HG03439 (cell line): ENCODE measurements around the gene TMC5.

Source experiments
- ATAC-seq: cut with Tn5 transposase; IDR thresholded peaks from one replicate; pipeline ENCODE4 v1.9.1; 2021; ENCODE audit warnings: mild to moderate bottlenecking, moderate library complexity; ENCODE audit not compliant: unreplicated experiment

Gene TMC5

DNA sequence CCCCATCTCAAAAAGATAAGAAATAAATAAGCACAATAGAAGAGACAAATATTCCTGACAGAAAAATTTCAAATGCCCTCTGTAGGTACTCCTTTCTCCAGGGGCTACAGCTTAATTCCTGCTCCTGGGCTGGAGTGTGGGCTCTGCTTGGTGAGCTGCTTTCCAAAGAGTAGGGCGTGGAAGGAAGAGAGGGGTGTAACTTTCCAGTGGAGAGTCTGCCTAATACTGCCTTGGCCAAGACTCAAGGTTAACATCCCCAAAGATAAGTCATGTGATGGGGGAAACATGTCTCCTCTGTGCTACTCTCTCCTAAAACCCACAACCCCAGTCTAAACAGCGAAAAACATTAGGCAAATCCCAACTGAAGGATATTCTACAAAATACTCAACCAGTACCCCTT is 42.7 kb downstream of the TMC5 start:
- ATAC-seq: no peak

DNA sequence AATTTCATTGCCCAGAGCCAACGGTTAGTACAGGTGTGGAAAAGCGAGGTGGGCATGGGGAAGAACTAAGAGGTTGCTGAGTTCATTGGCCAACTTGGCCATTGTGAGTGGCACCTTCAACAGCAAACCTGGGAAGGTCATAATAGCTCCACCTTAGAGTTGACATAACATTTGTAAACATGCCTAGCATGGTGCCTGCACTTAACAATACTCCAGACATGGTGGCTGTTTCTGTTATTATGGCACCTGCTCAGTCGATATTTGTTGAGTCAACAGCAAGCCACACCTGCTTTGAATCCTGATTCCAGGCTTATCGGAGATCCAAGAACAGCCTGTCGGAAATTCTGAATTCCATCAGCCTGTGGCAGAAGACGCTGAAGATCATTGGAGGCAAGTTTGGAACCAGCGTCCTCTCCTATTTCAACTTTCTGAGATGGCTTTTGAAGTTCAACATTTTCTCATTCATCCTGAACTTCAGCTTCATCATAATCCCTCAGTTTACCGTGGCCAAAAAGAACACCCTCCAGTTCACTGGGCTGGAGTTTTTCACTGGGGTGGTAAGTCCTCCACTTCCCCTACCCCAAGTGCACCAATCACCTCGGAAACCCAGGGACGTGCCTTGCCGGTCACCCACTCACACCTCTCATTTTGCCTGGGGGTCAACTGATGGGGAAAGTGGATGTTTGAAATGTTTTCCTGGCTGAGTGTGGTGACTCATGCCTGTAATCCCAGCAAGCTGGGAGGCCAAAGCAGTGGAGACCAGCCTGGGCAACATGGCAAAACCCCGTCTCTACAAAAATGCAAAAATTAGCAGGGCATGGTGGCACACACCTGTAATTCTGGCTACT is 46.0 kb downstream of the TMC5 start:
- no peak for ATAC-seq

DNA sequence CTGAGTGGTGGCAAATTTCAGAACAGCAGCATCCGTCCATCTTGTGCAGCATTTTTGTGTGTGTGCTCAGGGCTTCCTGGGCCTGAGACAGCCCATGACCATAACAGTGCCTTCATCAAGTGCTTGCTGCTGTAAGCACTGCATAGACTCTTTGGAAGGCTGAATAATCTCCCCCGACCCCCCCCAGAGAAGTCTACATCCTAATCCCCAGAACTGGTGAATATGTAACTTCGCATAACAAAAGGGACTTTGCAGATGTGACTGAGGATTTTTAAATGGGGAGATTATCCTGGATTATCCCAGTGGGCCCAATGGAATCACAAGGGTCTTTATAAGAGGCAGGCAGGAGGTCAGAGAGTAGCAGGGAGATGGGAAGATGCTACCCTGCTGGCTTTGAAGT is 50.6 kb downstream of the TMC5 start:
- ATAC-seq: no peak

DNA sequence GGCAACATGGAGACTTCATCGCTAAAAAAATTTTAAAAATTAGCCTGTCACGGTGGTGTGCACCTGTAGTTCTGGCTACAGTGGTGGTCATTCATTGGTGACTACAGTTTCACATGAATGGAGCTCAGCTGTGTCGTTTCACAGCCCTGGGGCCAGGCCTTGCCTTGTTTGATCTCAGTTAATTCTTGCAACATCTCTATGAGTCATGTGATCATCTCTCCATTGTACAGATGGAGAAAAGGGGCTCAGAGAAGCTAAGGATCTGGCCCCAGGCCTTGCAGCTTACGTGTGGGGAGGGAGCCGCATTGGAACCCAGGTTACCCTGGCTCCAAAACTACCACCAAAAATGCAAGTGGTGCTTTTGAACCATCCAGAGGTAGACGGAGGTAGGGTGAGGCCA is 54.8 kb downstream of the TMC5 start:
- ATAC-seq: no peak

DNA sequence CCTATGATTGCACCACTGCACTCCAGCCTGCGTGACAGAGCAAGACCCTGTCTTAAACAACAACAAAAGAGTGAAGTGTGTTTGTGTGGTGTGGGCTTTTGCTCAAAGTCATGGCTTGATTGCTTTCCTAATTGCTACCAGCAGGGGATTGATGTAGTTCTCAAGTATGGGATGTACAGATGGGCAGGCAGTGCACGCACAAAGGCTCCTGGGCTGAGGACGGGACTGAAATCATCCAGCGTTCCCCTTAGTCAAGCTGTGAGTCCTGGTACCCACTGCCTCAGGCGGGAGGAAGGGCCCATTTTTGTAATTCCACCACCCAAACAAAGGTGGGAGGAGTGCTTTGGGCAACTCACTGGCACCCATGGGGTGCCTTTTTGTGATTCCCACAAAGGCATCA is 56.9 kb downstream of the TMC5 start:
- ATAC-seq: no peak

DNA sequence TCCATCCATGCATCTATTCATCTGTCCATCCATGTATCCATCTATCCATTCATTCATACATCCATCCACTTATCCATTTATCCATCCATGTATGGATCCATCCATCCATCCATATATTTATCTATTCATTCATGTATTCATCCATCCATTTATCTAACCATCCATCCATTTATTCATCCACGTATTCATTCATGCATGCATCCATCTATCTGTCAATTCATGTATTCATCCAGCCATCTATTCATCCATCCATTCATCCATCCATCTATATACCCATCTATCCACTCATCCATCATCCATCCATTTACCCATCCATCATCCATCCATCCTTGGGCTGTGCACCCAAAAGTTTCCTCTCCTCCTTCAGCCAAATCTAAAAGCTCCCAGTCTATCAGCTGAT is 60.8 kb downstream of the TMC5 start:
- no peak for ATAC-seq

DNA sequence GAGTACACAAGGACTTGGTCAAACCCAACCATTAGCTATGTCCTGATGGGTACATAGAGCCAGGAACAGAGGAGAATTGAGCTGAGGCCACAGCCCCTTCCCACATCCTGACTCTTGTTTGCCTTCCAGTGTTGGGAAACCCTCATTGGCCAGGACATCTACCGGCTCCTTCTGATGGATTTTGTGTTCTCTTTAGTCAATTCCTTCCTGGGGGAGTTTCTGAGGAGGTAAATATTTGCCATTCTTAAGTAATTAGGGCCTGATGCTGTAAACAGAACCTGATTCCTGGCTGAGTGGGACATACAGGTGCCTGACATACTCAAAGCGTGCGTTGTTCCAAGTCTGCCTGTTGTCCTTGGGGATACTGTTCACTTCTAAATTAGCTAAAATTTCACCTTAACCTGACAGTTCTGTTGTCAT is 61.6 kb downstream of the TMC5 start:
- ATAC-seq: no peak

DNA sequence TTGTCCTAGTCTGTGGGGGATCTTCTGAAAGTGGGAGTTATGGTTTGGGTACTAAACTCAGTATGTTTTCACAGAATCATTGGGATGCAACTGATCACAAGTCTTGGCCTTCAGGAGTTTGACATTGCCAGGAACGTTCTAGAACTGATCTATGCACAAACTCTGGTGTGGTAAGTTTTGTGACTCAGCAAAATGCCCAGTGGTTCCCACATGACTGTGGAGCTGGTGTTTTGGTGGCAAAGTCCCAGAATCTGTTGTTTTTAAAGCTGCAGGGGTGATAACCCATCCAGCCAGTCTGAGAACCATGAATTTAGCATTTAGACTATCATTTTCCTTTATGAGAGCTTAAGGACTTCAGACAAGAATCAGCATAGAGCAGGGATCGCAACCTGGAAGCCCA is 63.6 kb downstream of the TMC5 start:
- no peak for ATAC-seq

DNA sequence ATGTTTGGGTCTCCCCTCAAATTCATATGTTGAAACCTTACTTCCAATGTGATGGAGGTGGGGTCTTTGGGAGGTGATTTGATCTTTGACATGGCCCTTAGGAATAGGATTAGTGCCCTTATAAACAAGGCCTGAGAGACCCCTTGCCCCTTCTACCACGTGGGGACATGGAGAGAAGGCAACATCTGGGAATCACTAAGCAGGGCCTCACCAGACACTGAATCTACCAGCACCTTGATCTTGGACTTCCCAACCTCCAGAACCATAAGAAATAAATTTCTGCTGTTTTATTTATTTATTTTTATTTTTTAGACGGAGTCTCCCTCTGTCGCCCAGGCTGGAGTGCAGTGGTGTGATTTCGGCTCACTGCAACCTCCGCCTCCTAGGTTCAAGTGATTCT is 64.1 kb downstream of the TMC5 start:
- ATAC-seq: no peak

DNA sequence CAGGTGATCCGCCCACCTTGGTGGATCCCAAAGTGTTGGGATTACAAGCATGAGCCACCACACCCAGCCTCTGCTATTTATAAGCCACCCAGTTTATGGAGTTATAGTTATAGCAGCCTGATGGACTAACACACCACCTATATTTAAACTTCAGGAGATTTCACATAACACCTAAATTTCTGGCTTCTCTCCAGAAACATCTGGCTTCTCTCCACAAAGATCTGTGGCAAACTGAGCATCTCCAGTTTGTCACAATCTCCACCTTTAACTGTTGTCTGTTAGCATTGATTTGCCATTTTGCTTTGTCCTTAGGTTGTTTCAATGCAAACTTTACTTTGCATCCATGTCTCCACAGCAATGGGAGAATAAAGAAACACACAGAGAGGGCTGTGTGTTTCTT is 64.6 kb downstream of the TMC5 start:
- no peak for ATAC-seq

DNA sequence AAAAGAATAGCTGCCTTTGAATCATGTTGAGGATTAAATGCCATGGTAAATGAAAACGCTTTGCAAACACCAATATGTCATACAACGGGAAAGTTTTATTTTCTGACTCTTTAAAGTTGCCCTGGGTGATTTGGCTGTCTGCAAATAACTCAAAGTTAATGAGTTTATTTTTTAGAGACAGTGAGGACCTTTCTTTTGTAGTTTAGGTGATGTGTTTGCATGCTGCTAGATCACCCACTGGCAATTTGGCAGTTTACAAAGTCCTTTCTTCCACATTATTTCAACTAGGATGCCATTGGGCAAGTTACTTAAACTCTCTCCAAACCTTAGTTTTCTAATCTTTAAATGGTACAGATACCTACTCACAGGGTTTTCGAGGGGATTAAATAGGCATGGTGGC is 66.4 kb downstream of the TMC5 start:
- ATAC-seq: no peak

DNA sequence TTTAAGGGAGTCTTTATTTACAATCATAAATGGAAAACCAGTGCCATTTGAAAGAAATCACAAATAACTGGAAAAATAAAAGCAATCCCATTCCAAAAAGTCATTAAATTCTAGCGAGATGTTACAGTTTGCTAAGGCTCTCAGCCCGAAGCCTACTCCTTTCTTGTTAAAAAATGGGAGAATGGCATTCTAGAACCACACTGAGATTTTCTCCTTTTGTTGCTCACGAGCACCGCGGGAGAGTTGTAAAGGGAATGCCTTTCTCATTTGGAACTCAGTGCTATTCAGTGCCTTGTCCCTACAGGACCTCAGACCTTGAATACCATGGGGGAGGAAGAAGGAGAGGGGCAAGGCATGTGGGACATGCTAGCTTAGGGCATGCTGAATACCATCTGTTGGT is 67.9 kb downstream of the TMC5 start:
- ATAC-seq: no peak

DNA sequence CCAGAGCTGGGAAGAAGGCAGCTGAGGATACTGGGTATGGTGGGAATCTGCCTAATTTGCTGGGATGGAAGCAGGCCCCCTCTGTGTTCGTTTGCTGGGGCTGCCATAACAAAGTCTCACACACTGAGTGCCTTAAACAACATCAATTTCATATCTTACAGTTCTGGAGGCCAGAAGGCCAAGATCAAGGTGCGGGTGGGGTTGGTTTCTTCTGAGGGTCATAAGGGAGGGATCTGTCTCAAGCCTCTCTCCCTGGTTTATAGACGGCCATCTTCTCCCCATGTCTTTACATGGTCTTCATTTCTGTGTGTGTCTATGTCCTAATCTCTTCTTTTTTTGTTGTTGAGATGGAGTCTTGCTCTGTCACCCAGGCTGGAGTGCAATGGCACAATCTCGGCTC is 68.4 kb downstream of the TMC5 start:
- ATAC-seq: no peak

DNA sequence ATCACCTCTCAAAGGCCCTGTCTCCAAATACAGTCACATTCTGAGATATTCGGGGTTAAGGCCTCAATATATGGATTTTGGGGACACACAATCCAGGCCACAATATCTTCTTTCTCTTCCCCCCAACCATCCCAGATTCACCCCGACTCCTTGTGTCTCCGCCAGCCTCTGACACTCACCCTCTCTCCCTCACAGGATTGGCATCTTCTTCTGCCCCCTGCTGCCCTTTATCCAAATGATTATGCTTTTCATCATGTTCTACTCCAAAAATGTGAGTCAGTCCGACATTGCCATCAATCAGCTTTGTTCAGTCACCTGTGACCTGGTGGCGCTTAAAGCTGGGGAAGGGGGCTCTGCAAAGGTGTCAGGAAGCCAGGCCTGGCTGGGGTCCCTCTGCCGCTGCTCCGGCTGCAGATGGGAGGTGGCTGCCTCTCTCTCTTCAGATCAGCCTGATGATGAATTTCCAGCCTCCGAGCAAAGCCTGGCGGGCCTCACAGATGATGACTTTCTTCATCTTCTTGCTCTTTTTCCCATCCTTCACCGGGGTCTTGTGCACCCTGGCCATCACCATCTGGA is 69.2 kb downstream of the TMC5 start:
- no peak for ATAC-seq

DNA sequence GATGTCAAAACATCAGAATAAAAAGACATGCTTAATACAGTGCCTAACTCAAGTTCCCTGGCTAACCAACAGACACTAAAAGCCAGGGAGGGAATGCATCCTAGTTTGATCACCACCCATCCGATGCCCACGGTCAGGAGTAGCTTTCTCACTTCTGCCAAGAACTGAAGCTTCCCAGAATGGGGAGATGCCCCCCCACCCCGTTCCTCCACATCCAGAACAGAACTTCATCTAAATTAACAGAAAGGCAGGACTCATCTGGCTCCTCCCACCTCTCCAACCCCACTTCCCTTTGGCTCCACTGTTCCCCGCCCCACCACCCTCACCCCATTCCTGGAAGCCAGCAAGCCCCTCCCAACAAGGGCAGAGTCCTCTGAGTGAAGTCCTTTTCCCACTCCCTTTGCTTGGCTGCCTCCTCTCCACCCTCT is 70.5 kb downstream of the TMC5 start:
- no peak for ATAC-seq

DNA sequence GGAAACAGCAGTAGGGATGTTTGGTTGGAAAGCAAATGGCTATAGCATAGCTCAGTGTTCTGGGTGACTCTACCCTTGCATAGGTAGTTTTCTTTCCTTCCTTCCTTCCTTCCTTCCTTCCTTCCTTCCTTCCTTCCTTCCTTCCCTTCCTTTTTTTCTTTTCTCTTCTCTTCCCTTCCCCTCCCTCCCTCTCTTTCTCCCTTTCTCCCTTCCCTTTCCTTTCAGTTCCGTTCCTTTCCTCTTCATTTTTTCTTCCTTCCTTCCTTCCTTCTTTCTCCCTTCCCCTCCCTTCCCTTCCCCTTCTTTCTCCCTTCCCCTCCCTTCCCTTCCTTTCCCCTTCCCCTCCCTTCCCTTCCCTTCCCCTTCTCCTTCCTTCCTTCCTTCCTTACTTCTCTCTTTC is 72.9 kb downstream of the TMC5 start:
- no peak for ATAC-seq

DNA sequence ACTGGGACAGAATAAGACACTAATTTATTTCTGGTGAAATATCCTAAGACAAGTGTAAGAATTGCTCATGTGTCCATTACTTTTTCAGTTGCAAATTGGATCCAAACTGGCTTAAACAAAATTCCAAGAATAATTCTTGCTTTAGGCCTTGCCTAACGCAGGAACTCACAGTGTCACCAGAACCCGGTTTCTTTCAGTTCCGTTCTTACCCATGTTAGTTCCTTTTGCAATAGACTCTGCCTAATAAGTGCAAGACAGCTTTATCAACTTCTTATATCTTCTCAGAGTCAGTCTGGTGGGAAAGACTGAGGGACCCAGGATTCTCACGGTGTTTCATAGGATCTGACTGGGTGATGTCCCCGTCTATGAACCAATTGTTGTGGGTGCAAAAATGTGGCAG is 79.5 kb downstream of the TMC5 start:
- no peak for ATAC-seq

DNA sequence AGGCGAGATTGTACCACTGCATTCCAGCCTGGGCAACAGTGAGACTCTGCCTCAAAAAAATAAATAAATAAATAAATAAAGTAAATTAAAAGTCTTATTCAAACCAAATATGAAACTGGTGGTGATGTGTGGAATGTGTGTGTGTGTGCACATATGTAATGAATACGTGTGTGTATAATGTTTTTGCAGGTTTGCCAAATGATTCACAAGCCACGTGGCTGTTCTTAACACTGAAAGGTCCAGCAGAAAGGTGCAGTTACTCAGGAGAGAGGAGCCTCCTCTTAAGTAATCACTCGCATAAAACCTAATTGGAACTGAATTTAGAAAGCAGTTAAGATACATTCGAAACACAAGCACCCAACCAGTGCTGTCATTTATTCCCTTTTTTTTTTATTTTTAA is 81.3 kb downstream of the TMC5 start:
- no peak for ATAC-seq

DNA sequence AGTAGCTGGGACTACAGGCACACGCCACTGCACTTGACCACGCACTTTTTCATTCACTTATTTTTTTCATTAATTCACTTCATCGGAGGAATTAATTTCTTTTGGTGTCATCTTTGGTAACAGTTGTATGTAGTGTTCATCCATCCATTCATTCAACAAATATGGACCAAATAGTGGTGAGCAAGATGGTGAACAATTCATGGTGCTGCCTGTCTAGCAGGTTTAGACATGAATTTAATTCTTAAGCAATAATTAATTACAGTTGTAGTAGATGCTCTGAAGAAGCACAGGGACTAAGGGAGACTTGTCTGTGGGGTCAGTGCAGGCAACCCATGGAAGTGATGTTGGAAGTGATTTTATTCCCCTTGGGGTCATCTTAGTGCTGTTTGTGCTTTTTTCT is 81.8 kb downstream of the TMC5 start:
- ATAC-seq: no peak

DNA sequence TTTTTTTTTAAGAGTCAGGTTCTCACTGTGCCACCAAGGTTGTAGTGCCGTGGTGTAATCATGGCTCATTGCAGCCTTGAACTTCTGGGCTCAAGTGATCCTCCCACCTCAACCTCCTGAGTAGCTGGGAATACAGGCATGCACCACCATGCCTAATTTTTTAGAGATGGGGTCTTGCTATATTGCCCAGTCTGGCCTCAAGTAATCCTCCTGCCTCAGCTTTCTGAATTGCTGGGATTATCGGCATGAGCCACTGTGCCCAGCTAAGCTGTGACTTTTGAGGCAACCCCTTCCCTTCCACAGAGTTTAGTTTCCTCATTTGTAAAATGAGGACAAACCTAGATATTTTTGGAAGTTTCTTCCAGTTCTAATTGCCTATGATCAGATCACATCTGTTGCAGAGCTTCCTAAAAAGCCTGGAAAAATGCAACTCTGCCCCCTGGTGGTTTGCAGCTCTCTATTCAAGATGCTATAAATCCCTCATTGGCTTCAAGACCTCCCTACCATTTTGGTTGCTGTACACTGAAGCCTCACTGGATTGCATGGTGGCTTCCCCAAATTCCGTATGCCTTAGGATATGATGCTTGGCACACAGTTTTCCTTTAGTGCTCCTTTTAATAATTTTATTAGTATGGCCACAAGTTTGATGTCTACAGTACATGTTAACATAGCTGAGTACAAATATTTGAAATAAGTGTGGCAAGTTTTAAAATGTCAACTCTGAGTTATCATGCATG is 84.9 kb downstream of the TMC5 start:
- no peak for ATAC-seq

DNA sequence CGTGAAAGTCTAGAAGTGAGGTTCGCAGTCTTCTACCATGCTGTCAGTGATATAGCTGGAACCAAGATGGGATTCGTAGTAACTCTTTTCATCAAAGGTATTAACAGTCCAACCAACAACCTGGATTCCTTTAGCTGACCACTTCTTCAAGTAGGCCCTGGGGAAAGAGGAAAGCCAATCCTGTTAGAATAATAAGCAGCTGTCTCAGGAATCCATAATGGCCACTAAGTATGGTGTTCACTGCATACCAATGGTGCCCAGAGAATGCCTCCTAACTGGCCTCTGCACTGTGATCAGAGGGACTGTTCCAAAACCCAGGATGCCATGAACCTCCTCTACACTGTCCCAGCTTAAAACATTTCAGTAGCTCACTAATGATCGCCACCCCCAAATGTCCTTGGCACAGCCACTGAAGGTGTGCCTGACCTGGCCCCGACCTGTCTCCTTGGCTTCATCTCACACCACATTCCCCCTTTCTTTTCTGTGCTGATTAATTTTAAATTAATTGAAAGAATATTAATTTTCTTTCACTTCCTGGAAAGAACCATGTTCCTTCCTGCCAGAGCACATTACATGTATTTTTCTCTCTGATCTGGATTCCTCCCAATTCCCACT is 85.9 kb downstream of the TMC5 start:
- ATAC-seq: no peak
